Right lobe of liver (tissue), 6 donors: ENCODE results near the gene IGFBP4. TPM values are rescaled to one million over a fixed set of nuclear protein-coding genes. Genes with fewer than 3 reads are reported as not detected.

Source experiments
- ATAC-seq, 4 donors: fragments of 200-7000 bp; cut with Tn5 transposase; one replicate each; pipeline ENCODE4 v1.9.1; 2020; ENCODE audit warnings: mild to moderate bottlenecking in 4 of 4, moderate library complexity in 4 of 4
- DNase-seq, 3 donors: peaks; one replicate each; pipeline ENCODE4 v3.0.0-alpha.2; 2020
- H3K27ac ChIP-seq, 3 donors: fragments of 200-600 bp; one replicate each; pipeline ENCODE4 v1.8.0; 2022
- H3K27me3 ChIP-seq, 2 donors: fragments of 200-600 bp; one replicate each; pipeline ENCODE4 v1.8.0; 2022
- H3K36me3 ChIP-seq, 4 donors: fragments of 200-600 bp; sonication (generic) in 1 of 4; one replicate each; pipeline versions ENCODE4 v1.5.1 to v1.8.0; 2017 to 2022; ENCODE audit warnings: control low read depth in 1 of 4
- H3K4me1 ChIP-seq, 4 donors: fragments of 200-600 bp; sonication (generic) in 1 of 4; one replicate each; pipeline versions ENCODE4 v1.5.1 to v1.8.0; 2017 to 2022; ENCODE audit warnings: control low read depth in 1 of 4
- H3K4me3 ChIP-seq, 3 donors: fragments of 200-600 bp; one replicate each; pipeline ENCODE4 v1.8.0; 2022
- H3K9me3 ChIP-seq, 4 donors: fragments of 200-600 bp; sonication (generic) in 1 of 4; one replicate each; pipeline versions ENCODE4 v1.5.1 to v1.8.0; 2017 to 2022; ENCODE audit warnings: control low read depth in 1 of 4
- POLR2A ChIP-seq: fragments of 450-650 bp; IDR thresholded peaks from one replicate; pipeline ENCODE4 v1.6.1; 2017; ENCODE audit warnings: antibody characterized with exemption, mild to moderate bottlenecking
- WGBS: methylation state at CpG from one replicate; pipeline ENCODE4 v1.1.6; 2018; ENCODE audit warnings: low coverage, low lambda C conversion rate; ENCODE audit not compliant: insufficient coverage; ENCODE audit errors: missing lambda C conversion rate; 5-methylcytosine and 5-hydroxymethylcytosine counted together
- intact Hi-C, 2 donors: fragments of 100-400 bp; cut with DNase I; formaldehyde crosslinking; loops; one replicate each; pipeline versions ENCODE4 v1.11.2 to v1.14.1; 2022
- total RNA-seq, 6 experiments: library from RNA; depleted of rRNA in 2 of 6; stranded (reverse); fragments of >200 nt in 2 of 6; fragmentation: NEBNext Ultra II Directional in 3 of 6; extraction: Animal tissue kit (Norgen Biotek cat#: 25700) in 3 of 6; gene quantifications; one replicate each; pipeline versions ENCODE4 v1.1.0 to v1.2.4, GENCODE V29; 2016 to 2023
- TF ChIP-seq, protein P1 (sequence below), 4 donors: fragments of 200-600 bp in 3 of 4; fragments of 450-650 bp in 1 of 4; IDR thresholded peaks; one replicate each; pipeline versions ENCODE4 v1.5.1 to v1.8.0; 2016 to 2022; ENCODE audit warnings: antibody characterized with exemption in 4 of 4, mild to moderate bottlenecking in 2 of 4
- donor health status: DM: no; HTN: yes; CAD: no.
- donor health status: DM: no; HTN: no; CAD: no.
- donor health status: DM: no; HTN: no; CAD: no.
- donor health status: DM: no; HTN: yes; CAD: no.
- donor health status: DM: no; HTN: yes; CAD: no.

Gene IGFBP4
- total RNA-seq, 6 experiments from 2014 or later: 382 to 716 (median 430) TPM

DNA sequence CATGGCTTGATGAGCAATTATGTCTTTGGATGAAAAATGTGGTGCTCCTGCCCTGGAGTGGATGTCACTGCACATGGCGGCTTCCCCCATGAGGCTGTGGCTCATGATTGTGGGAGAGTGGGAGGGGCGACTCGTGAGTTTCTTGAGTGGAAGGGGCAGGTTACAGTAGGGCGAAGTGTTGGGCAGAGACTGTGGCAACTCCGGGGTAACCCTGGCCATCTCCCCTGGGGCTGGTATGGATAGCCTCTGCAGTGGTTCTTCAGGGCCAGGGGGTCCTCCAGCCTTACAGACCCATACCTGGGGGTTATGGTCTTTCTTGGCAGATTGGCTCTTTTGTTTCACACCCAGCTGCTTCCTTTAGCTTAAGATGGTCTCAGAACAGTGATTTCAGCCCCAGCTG lies 59.5 kb downstream of the IGFBP4 start:
- Histone ChIP-seq H3K4me3 (no peak overlapping the region), H3K36me3 (no peaks in the 10 kb centered on the region), H3K27me3 (no peaks in the 10 kb centered on the region), H3K27ac (no peak overlapping the region), H3K9me3 (no peaks in the 10 kb centered on the region), H3K4me1 (peaks cover 0 to 7% (median 5%) of the 10 kb centered on the region in 4 donors)
- DNase-seq (peak in 1 of 3 donors; percentile 25), ATAC-seq (no peak)
- 90% methylated on average over 4 of the region's 5 CpGs for WGBS
- intact Hi-C loops: no loop called here
- TF ChIP-seq POLR2A: no peak
- TF ChIP-seq, protein P1, sequence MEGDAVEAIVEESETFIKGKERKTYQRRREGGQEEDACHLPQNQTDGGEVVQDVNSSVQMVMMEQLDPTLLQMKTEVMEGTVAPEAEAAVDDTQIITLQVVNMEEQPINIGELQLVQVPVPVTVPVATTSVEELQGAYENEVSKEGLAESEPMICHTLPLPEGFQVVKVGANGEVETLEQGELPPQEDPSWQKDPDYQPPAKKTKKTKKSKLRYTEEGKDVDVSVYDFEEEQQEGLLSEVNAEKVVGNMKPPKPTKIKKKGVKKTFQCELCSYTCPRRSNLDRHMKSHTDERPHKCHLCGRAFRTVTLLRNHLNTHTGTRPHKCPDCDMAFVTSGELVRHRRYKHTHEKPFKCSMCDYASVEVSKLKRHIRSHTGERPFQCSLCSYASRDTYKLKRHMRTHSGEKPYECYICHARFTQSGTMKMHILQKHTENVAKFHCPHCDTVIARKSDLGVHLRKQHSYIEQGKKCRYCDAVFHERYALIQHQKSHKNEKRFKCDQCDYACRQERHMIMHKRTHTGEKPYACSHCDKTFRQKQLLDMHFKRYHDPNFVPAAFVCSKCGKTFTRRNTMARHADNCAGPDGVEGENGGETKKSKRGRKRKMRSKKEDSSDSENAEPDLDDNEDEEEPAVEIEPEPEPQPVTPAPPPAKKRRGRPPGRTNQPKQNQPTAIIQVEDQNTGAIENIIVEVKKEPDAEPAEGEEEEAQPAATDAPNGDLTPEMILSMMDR (IDR thresholded peaks at IDR 0.05): no peak

DNA sequence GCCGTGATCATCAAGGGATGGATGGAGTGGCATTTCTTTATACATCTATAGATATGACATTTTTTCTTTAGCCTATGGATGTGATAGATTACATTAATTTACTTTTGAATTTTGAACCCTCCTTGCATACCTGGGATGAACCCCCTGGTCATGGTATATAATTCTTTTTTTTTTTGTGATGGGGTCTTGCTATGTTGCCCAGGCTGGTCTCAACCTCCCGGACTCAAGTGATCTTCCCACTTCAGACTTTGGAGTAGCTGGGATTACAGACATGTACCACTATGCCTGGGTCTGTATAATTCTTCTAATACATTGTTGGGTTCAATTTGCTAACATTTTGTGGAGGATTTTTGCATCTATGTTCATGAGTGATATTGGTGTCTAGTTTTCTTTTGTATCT lies 59.9 kb downstream of the IGFBP4 start:
- no peak for DNase-seq
- intact Hi-C loops: no loop called here
- no peak for TF ChIP-seq POLR2A
- TF ChIP-seq, protein P1 (IDR thresholded peaks at IDR 0.05): no peak

GRCh38 chr17:40506786-40507185 lies 63.5 kb downstream of the IGFBP4 start:
- H3K4me3 ChIP-seq: no peak overlapping the region
- no peak overlapping the region for H3K27ac ChIP-seq
- no peaks in the 10 kb centered on the region for H3K4me1 ChIP-seq
- DNase-seq: no peak
- 87% methylated on average over 3 of the region's 5 CpGs for WGBS
- TF ChIP-seq POLR2A: no peak
- TF ChIP-seq, protein P1 (IDR thresholded peaks at IDR 0.05): no peak
- no peaks in the 10 kb centered on the region for H3K9me3 ChIP-seq
- no peaks in the 10 kb centered on the region for H3K27me3 ChIP-seq
- no peak for ATAC-seq
- intact Hi-C loops: no loop called here
- no peaks in the 10 kb centered on the region for H3K36me3 ChIP-seq

More for the DNA sequence above, 59.9 kb downstream of the IGFBP4 start:
- no peak for ATAC-seq
- Histone ChIP-seq H3K27me3 (no peaks in the 10 kb centered on the region), H3K36me3 (no peaks in the 10 kb centered on the region), H3K9me3 (no peaks in the 10 kb centered on the region), H3K4me1 (peaks cover 0 to 7% (median 5%) of the 10 kb centered on the region in 4 donors), H3K4me3 (no peak overlapping the region), H3K27ac (no peak overlapping the region)
- WGBS: 100% methylated on average over 2 of the region's 2 CpGs

Other genes with a start within 250 kb of the IGFBP4 start
- gene WIPF2, start 224.1 kb upstream of the IGFBP4 start, total RNA-seq: 10 to 100 TPM in 2 of 6 experiments, 1 to 10 TPM in 4; 7.0 to 12.1 (median 9.0) TPM
- gene CDC6, start 155.6 kb upstream of the IGFBP4 start, total RNA-seq: 1 to 10 TPM in 5 of 6 experiments, under 1 TPM in 1; 0.42 to 9.1 (median 3.1) TPM
- gene RARA, start 134.3 kb upstream of the IGFBP4 start, total RNA-seq: 10 to 100 TPM; 17.7 to 41.9 (median 22.9) TPM
- gene GJD3, start 78.7 kb upstream of the IGFBP4 start, total RNA-seq: under 1 TPM in 5 of 6 experiments, not detected in 1; 0.22 to 0.78 (median 0.37) TPM
- gene TOP2A, start 25.6 kb upstream of the IGFBP4 start, total RNA-seq: 1 to 10 TPM in 4 of 6 experiments, under 1 TPM in 2; 0.22 to 7.3 (median 3.0) TPM
- not detected for gene TNS4, start 58.2 kb downstream of the IGFBP4 start, total RNA-seq
- under 1 TPM in 4 of 6 experiments, not detected in 2; 0.12 to 0.58 (median 0.28) TPM for gene CCR7, start 122.0 kb downstream of the IGFBP4 start, total RNA-seq
- gene SMARCE1, start 204.4 kb downstream of the IGFBP4 start, total RNA-seq: 10 to 100 TPM; 28.8 to 47.1 (median 33.5) TPM
- 1 to 10 TPM; 1.2 to 3.2 (median 1.9) TPM for gene KRT222, start 221.7 kb downstream of the IGFBP4 start, total RNA-seq